ENCODE results near the gene ACSM4.

- TF ChIP-seq POLR2AphosphoS5 (IDR thresholded peaks at IDR 0.05; ENCODE audit: control insufficient read depth, insufficient read depth, low read depth, low read length): no peak
- no peak for TF ChIP-seq CHD1 (IDR thresholded peaks at IDR 0.05; ENCODE audit: low read length)
- TF ChIP-seq, protein P1, sequence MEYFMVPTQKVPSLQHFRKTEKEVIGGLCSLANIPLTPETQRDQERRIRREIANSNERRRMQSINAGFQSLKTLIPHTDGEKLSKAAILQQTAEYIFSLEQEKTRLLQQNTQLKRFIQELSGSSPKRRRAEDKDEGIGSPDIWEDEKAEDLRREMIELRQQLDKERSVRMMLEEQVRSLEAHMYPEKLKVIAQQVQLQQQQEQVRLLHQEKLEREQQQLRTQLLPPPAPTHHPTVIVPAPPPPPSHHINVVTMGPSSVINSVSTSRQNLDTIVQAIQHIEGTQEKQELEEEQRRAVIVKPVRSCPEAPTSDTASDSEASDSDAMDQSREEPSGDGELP (CRISPR knock-in tag; IDR thresholded peaks at IDR 0.05; ENCODE audit: borderline replicate concordance): no peak
- TF ChIP-seq TBP (optimal IDR thresholded peaks at IDR 0.05; ENCODE audit: low read depth, low read length): no peak
These were observed 38.6 kb upstream of the ACSM4 start for GRCh38 chr12:7265251-7265650.
